Vagina (tissue), 2 donors: Measurements from ENCODE around the gene ZNF438.

Source experiments
- POLR2A ChIP-seq, 2 donors: fragments of 450-650 bp; IDR thresholded peaks; one replicate each; pipeline ENCODE4 v1.6.1; 2017; ENCODE audit warnings: antibody characterized with exemption in 2 of 2, mild to moderate bottlenecking in 2 of 2, moderate library complexity in 2 of 2
- TF ChIP-seq, protein P1 (sequence below), 3 experiments: fragments of 450-650 bp in 2 of 3; fragments of 200-600 bp in 1 of 3; sonication (generic) in 1 of 3; IDR thresholded peaks; one replicate each; pipeline ENCODE4 v1.5.1; 2017 to 2019; ENCODE audit warnings: antibody characterized with exemption in 3 of 3, mild to moderate bottlenecking in 2 of 3, moderate library complexity in 2 of 3

DNA sequence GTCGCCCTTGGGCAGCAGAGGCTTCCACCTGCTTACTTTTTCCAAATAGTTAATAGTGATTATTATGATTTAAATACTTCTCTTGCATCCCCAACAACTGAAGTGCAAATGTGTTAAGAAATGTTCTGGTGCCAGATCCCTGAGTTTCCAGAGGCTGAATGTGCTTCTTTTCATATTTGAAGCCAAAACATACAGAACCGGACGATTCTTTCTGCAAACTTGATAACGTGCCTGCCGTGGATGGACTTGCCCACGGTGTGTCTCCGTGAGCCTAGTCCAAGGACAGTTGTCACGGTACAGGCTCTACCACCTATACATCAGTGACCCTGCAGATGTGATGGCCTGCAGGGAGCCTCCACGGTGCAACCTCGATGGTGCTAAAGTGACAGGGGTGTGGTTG lies 203.5 kb downstream of the ZNF438 start:
- TF ChIP-seq, protein P1, sequence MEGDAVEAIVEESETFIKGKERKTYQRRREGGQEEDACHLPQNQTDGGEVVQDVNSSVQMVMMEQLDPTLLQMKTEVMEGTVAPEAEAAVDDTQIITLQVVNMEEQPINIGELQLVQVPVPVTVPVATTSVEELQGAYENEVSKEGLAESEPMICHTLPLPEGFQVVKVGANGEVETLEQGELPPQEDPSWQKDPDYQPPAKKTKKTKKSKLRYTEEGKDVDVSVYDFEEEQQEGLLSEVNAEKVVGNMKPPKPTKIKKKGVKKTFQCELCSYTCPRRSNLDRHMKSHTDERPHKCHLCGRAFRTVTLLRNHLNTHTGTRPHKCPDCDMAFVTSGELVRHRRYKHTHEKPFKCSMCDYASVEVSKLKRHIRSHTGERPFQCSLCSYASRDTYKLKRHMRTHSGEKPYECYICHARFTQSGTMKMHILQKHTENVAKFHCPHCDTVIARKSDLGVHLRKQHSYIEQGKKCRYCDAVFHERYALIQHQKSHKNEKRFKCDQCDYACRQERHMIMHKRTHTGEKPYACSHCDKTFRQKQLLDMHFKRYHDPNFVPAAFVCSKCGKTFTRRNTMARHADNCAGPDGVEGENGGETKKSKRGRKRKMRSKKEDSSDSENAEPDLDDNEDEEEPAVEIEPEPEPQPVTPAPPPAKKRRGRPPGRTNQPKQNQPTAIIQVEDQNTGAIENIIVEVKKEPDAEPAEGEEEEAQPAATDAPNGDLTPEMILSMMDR (IDR thresholded peaks at IDR 0.05), result no peak
- TF ChIP-seq POLR2A (IDR thresholded peaks at IDR 0.05), result no peak
